A673 (cell line): ENCODE data around the gene ALKBH3. TPM values are rescaled to one million over a fixed set of nuclear protein-coding genes. Genes with fewer than 3 reads are reported as not detected.

ENCODE experiments used
- BruUV-seq: library from RNA; stranded (reverse); fragments of 400-500 nt; replicated peaks from 2 replicates; lab custom pipeline; 2021; lab: Mats Ljungman, UMichigan
- CTCF ChIA-PET: fragments of 300-600 bp; sonication (Branson Sonifier 250); formaldehyde crosslinking; loops from one replicate; lab custom pipeline; 2022; ENCODE audit warnings: antibody characterized with exemption; lab: Charles Lee
- POLR2A ChIA-PET: fragments of 300-600 bp; sonication (Branson Sonifier 250); formaldehyde crosslinking; loops from one replicate; lab custom pipeline; 2022; ENCODE audit warnings: antibody characterized with exemption; ENCODE audit not compliant: low non-redundant PET; lab: Charles Lee
- DNase-seq: peaks from one replicate; pipeline ENCODE4 v3.0.0-alpha.2; 2015; ENCODE audit warnings: low spot score
- H3K27ac ChIP-seq: fragments of 200-600 bp; sonication (generic); 2 replicates; pipeline ENCODE4 v1.5.1; 2016; ENCODE audit warnings: mixed run types, low read depth, mild to moderate bottlenecking, mixed read lengths, antibody characterized with exemption, low read length; ENCODE audit not compliant: poor library complexity, severe bottlenecking
- H3K27me3 ChIP-seq: fragments of 200-600 bp; sonication (generic); replicated peaks from 2 replicates; pipeline ENCODE4 v1.6.1; 2017; ENCODE audit warnings: mixed run types, low read depth, mild to moderate bottlenecking, mixed read lengths, antibody characterized with exemption, low read length; ENCODE audit not compliant: insufficient read depth, poor library complexity
- H3K36me3 ChIP-seq: fragments of 200-600 bp; sonication (generic); 2 replicates; pipeline ENCODE4 v1.6.1; 2016; ENCODE audit warnings: mixed run types, mild to moderate bottlenecking, mixed read lengths, antibody characterized with exemption, low read length; ENCODE audit not compliant: insufficient read depth, poor library complexity, severe bottlenecking
- H3K4me1 ChIP-seq: fragments of 200-600 bp; sonication (generic); 2 replicates; pipeline ENCODE4 v1.6.1; 2017; ENCODE audit warnings: mixed run types, mild to moderate bottlenecking, mixed read lengths, antibody characterized with exemption, low read length; ENCODE audit not compliant: insufficient read depth, poor library complexity, severe bottlenecking
- H3K4me3 ChIP-seq: fragments of 200-600 bp; sonication (generic); 2 replicates; pipeline ENCODE4 v1.5.1; 2016; ENCODE audit warnings: low read depth, mixed run types, mild to moderate bottlenecking, mixed read lengths, low read length; ENCODE audit not compliant: poor library complexity, severe bottlenecking
- H3K9me3 ChIP-seq: fragments of 200-600 bp; sonication (generic); 2 replicates; pipeline ENCODE4 v1.6.1; 2016; ENCODE audit warnings: mixed run types, low read depth, mild to moderate bottlenecking, mixed read lengths, antibody characterized with exemption, low read length; ENCODE audit not compliant: poor library complexity, severe bottlenecking
- CTCF ChIP-seq: fragments of 300-800, 200-600 bp; sonication (generic); conservative IDR thresholded peaks from 2 replicates; pipeline ENCODE4 v1.5.1; 2017; ENCODE audit warnings: low read depth, mild to moderate bottlenecking, antibody characterized with exemption, low read length, moderate library complexity, mixed read lengths
- EZH2 ChIP-seq: fragments of 200-600 bp; sonication (generic); IDR thresholded peaks from 2 replicates; pipeline ENCODE4 v1.6.1; 2017; ENCODE audit warnings: borderline replicate concordance, low read depth, mild to moderate bottlenecking, mixed read lengths, antibody characterized with exemption, low read length; ENCODE audit not compliant: poor library complexity, severe bottlenecking
- intact Hi-C: fragments of 100-400 bp; cut with micrococcal nuclease; formaldehyde crosslinking; loops from one replicate; pipeline ENCODE4 v1.10.0; 2022; ENCODE audit not compliant: unreplicated experiment
- total RNA-seq: library from RNA; stranded (reverse); gene quantifications from 2 replicates; pipeline ENCODE4 v1.2.3, GENCODE V29; 2021

Gene ALKBH3
- total RNA-seq, 1 experiment from 2014 or later = 96.6 TPM

- no peaks in the 10 kb centered on the region for H3K4me1 ChIP-seq
- H3K27ac ChIP-seq = no peak overlapping the region
- no peak for DNase-seq
- ChIA-PET CTCF (no interaction called here), POLR2A (no interaction called here)
- intact Hi-C loops = no loop called here
- H3K27me3 ChIP-seq = no peaks in the 10 kb centered on the region
- peaks cover 71% of the 10 kb centered on the region for H3K36me3 ChIP-seq
- no peak overlapping the region for H3K4me3 ChIP-seq
- no peaks in the 10 kb centered on the region for H3K9me3 ChIP-seq
- no TSS peak for BruUV-seq
- TF ChIP-seq CTCF (no peak), EZH2 (no peak)
Measured at GRCh38 chr11:43898574-43898973, 17.9 kb downstream of the ALKBH3 start.

- ChIA-PET CTCF (no interaction called here), POLR2A (no interaction called here)
- no peak overlapping the region for H3K4me3 ChIP-seq
- H3K4me1 ChIP-seq = no peaks in the 10 kb centered on the region
- H3K27ac ChIP-seq = no peak overlapping the region
- intact Hi-C loops = no loop called here
- no peaks in the 10 kb centered on the region for H3K27me3 ChIP-seq
- TF ChIP-seq CTCF = no peak
- TF ChIP-seq EZH2 = no peak
- no peak for DNase-seq
- H3K9me3 ChIP-seq = no peaks in the 10 kb centered on the region
- H3K36me3 ChIP-seq = peaks cover 71% of the 10 kb centered on the region
- BruUV-seq = no TSS peak
Measured at GRCh38 chr11:43899094-43899493, 18.5 kb downstream of the ALKBH3 start.

- Histone ChIP-seq H3K9me3 (no peaks in the 10 kb centered on the region), H3K4me1 (no peaks in the 10 kb centered on the region), H3K27me3 (no peaks in the 10 kb centered on the region), H3K4me3 (no peak overlapping the region), H3K36me3 (peaks cover 53% of the 10 kb centered on the region), H3K27ac (no peak overlapping the region)
- CTCF ChIA-PET = no interaction called here
- no peak for DNase-seq
- no TSS peak for BruUV-seq
- intact Hi-C loops = no loop called here
- POLR2A ChIA-PET = no interaction called here
- TF ChIP-seq EZH2 (no peak), CTCF (no peak)
Measured at GRCh38 chr11:43901551-43901950, 20.9 kb downstream of the ALKBH3 start.
